NCI-H345 (cell line): ENCODE measurements around the gene GRSF1.
"Not testable (repeated sequence)": the region's sequence is repeated elsewhere in the genome, so short reads cannot be mapped to it uniquely, and the experiment has no call there.

ENCODE experiments used
- DNase-seq: peaks from one replicate; lab custom pipeline; 2025; lab: John Stamatoyannopoulos, UW

Gene GRSF1

DNA sequence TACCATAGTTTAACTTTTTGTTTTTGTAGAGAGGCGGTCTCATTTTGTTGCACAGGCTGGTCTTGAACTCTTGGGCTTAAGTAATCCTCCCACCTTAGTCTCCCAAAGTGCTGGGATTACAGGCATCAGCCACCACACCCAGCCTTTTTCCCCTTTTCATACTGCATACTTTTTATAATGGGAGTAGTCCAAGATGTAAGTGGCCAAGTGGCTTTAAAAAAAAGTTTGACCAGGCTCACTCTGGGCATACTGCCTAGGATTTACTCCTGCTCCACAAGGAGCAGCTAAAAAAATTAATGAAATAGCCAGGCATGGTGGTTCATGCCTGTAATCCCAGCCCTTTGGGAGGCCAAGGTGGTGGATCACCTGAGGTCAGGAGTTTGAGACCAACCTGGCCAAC is 6.0 kb downstream of the GRSF1 start:
- no peak for DNase-seq

DNA sequence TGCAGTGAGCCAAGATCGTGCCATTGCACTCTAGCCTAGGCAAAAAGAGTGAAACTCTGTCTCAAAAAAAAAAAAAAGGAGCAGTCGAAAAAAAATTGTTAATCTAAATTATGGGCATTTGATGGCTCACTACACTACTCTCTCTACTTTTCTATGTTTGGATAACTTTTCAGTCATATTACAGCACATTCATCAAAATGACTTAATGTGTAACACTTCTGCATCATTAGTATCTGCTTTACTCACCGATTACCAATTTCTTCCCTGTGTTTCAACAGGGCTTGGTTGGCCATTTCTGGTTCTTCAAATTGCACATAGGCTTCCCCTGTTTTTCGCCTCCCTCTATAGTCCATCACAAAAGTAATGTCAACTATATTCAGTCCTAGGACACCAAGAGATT is 8.4 kb downstream of the GRSF1 start:
- no peak for DNase-seq

DNA sequence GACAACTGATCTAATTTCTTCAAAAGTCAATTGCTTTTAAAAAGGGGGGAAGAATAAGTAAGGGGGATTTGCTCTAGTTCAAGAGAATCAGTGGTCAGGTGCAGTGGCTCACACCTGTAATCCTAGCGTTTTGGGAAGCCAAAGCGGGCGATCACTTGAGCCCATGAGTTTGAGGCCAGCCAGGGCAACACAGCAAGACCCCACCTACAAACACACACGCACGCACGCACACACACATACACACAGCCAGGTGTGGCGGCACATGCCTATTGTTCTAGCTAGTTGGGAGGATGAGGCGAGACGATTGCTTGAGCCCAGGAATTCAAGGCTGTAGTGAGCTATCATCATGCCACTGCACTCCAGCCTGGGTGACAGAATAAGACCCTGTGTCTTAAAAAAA is 9.6 kb downstream of the GRSF1 start:
- no peak for DNase-seq

DNA sequence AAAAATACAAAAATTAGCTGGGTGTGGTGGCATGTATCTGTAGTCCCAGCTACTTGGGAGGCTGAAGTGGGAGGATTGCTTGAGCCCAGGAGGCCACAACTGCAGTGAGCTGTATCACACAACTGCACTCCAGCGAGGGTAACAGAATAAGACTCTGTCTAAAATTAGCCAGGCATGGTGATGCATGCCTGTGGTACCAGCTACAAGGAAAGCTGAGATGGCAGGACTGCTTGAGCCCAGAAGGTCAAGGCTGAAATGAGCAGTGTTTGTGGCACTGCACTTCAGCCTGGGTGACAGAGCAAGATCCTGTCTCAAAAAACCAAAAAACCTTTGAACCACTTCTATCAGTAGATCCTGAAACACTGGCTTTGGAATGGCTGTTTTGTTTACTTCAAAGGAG is 10.2 kb downstream of the GRSF1 start:
- no peak for DNase-seq

DNA sequence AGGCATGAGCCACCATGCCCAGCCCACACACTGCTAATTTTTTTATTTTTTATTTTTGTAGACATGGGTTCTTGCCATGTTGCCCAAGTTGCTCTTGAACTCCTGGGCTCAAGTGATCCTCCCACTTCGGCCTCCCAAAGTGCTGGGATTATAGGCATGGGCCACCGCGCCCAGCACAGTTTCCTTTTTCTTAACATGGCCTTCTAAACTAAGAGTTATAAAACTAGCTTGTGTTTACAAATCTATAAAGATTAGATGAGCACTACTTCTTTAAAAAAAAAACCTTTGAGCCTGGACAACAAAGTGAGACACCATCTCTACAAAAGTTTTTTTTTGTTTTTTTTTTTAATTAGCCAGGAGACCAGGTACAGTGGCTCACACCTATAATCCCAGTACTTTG is 10.7 kb downstream of the GRSF1 start:
- no peak for DNase-seq

DNA sequence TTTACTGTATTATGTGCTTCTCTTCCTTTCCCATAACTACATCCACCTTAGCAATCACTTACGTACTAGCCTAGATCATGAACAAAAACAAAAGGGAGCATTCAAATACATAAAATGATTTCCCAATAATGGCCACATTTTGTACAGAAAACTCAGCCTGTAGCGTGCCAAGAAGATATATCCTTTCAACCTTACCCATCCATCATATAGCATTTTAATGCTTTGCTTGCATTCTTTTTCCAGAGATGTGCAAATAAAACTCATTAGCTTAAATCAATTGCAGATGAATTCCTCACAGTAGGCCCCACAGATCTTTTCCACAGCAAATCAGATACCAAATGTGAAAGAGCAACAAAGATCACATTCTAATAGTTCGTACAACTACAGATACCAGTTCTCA is 20.8 kb downstream of the GRSF1 start:
- DNase-seq, result no peak

DNA sequence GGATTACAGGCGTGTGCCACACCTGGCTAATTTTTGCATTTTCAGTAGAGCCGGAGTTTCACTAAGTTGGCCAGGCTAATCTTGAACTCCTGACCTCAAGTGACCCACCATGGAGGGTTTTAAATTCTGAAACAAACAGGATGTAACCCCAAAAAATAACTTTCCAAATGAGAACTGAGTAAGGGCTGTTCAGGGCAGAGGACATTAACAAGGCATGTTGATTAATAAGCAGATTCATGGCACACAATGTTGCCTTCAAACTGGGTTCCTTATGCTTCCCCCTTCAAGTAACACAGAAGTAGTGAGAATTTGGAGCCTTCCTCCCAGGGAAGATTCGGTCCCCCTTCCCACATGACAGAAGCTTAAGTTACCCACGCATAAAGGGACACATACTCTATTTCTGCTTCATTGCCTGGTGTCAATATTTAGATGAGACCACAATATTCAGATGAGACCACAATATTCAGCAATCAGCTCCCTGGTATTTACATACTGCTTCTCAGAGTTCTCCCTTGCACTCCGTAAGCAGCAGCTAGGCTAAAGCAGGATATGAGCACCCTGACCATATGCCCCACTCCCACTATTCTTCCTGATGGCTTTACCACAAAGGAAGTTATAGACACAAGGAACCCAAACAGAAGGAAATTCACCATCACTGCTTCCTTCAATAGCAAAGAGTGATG is 21.4 kb downstream of the GRSF1 start:
- DNase-seq, result no peak

DNA sequence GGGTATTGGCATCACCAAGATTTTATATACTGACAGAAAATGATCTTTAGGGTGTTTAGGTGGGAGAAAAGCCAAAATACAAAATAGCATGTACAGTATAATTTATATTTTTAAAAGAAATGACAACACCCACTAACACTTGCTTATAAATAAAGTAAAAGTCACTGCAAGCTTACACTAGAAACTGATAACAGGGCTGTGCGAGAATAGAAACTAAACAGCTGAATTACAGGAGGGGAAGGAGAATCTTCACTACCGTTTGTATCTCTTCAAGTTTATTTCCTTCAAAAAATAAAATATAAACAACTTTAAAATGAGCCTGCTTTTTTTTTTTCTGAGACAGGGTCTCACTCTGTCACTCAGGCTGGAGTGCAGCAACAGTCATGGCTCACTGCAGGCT is 22.8 kb downstream of the GRSF1 start:
- no peak for DNase-seq

DNA sequence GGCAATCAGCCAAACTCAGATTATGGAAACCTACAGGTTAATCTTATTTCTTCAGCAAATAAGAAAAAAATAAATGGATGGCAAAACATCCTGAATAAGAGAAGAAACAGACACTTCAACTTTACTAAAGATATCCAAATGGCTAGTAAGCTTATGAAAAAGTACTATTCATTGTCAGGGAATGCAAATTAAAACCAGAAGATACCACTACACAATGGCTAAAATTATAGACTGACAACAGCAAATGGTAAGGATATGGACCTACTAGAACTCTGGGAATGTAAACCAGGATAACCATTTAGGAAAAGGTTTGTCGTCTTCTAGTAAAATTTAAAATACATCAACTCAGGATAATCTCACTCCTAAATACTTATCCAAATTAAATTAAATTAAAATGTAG is 24.3 kb downstream of the GRSF1 start:
- no peak for DNase-seq

DNA sequence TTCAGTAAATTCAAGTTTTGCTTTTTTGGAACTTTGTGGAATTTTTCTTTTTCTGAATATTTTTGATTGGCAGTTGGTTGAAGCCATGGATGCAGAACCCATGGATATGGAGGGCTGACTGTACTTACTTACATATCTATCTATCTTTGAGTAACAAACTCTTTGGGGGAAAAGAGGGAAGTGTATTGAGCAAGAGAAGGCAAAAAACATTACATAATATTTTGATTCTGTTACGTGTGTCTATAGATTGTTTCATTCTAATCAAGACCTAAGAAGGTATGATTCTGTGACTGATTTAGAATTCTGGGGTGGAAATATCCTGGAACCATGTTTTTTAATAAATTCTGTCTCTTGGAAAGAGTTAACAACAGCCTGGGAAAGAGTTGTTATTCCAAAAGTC is 31.5 kb downstream of the GRSF1 start:
- DNase-seq, result no peak

DNA sequence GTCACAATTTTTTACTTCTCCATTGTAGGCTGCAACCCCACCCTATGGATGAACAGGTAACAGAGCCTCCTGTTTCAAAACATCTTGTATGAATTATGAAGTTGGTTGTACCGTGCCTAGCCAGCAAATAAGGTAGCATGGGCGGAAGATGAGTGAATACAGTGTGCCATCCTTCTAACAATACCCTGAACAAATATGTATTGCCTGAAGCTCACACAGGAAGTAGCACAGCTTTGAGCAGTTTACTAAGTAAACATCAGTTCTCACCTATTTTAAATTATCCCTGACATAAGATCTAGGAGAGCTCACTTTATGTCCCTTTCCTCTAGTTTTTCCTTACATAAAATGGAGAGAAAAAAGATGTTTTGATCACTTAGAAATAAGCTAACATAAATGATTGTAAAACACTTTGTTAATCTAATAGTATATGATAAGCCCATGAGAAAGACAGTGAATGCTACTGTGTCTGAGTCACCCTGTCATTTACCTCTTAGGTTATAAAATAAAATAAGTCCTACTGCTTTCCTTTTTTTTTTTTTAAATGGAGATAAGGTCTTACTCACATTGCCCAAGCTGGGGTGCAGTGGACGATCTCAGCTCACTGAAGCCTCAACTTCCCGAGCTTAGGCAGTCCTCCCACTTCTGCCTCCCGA is 36.6 kb downstream of the GRSF1 start:
- no peak for DNase-seq

DNA sequence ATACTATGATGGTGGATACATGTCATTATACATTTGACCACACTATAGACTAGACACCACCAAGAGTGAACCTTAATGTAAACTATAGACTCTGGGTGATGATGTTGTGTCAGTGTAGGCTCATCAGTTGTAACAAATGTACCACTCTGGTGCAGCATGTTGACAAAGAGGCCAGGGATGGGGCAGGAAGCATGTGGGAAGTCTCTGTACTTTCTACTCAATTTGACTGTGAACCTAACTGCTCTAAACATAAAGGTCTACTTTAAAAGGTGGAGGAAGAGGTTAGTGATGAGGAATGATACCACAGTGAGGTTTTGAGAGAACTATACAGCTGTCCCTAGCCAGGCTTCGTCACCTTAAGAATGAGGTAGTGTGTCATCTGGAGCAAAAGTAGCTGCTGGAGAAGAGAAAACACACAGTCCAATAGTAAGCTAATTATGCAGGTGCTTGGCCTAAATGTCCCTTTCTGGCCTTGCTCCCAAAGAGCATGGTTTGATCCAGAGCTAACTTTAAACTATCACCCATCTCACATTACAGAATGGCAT is 38.4 kb downstream of the GRSF1 start:
- no peak for DNase-seq

DNA sequence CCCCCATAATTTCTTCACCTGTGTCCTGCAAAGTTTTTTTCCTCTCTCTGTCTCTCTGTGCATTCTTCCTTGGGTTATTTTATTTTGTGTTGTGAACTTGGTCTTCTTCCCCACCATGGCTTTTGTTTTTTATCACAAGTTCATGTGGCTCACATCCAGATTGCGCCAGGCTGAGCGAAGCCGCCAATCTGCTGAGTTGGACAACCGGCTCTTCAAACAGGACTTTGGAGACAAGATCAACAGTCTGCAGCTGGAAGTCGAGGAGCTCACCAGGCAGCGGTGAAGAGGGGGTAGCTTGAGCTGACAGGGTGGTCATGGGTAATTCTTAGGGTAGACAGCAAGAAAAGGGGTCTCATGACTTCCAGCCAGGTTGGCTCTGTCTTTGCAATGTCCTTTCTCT is 46.1 kb downstream of the GRSF1 start:
- DNase-seq, result no peak

DNA sequence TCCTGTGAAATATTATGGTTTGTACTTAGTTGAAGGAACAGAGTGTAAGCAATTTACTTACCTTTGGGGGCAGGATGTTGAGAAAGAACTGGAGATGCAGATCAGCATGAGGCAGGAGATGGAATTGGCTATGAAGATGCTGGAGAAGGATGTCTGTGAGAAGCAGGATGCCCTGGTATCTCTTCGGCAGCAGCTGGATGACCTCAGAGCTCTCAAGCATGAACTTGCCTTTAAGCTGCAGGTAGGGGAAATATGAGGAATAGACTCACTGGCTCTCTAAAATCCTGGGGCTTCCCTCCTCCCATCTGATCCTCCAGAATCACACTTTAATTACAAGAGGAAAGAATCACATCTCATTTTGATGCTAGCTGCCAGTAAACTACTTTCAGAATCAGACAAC is 51.0 kb downstream of the GRSF1 start:
- no peak for DNase-seq

DNA sequence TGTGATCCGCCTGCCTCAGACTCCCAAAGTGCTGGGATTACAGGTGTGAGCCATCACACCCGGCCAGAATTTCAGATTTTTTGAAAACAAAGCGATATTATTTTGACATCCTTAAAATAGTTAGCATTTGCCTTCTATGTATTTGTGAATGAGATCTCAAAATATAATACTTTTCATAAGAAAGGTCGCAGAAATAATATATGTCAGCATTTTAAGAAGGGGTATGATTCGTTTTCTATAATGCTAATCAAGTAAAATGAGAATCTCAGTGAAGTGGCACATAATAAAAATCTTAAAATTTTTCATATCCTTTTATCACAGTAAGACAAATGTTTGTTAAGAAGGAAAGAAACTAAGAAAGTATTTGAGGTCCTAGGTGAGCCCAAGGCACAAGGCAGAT is 52.2 kb downstream of the GRSF1 start:
- no peak for DNase-seq

DNA sequence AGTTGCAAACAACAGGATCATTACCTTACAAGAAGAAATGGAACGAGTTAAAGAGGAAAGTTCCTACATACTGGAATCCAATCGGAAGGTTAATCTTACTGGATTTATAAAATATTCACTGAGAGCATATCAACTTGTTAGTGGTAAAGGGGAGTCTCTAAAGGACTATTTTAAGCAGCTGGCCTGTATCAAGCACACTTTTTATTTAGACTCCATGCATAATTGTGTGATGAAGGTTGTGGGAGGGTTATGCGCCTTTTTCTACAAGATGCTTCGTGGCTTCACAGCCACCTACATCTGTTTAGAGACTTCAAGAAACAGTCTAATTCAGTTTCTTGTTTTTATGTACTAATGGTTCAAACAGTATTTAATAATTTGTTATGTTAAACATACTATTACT is 56.6 kb downstream of the GRSF1 start:
- DNase-seq, result no peak

DNA sequence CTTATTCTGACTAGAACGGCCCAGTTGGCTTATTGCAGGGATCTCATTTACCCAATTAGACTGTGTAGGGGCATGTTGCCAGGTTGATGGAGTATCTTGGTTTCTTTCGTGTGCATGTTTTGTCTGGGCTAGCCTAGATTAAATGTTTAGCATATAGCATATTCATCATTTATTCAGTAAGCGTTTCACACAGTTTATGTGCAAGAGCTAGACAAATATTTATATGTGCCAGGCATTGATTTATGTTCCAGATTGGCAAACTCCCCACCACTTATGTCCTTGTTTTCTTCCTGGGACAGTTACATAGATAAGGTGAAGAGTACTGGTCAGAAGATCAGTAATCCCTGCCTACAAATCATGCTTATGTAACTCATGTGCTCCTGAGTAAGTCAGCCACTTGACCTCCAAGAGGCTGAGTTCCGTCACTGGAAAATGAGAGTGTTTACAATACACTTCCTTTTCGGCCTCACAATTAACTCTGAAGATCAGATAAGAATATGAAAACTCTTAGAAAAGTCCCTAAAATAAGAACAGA is 60.7 kb downstream of the GRSF1 start:
- DNase-seq, result no peak

DNA sequence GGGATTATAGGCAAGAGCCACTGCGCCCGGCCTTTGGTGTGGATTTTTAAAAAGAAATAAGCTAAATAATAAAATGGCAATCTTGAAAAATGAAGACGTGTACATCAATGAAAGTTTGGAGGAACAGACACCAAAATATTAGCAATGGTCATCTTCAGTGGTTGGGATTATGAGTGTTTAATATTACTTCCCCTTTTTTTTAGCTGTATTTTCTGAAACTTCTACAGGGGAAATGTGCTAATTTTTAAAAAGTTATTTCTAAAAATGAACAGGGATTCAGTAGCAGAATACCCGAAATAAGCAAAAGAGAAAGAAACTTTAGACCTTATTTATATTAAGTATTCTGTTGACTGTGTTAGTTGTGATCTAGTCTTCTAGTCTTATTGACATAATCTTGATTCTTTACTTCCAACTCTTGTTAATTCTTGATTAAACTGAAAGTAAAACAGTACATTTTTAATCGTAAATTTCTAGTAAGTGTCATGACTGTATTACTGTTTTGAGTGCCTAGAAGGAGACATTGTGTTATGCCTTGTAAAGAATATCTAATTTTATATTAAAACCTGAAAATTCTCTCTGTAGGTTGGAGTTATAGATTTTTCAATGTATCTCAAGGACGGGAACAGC is 66.6 kb downstream of the GRSF1 start:
- DNase-seq, result no peak

DNA sequence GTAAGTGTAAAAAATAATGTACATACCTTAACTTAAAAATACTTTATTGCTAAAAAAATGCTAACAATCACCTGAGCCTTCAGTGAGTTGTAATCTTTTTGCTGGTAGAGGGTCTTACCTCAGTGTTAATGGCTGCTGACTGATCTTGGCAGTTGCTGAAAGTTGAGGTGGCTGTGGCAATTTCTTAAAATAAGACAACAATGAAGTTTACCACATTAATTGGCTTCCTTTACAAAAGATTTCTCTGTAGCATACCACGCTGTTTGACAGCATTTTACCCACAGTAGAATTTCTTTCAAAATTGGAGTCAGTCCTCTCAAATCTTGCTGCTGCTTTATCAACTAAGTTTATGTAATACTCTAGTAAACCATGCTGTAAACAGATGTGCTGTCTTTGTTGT is 70.3 kb downstream of the GRSF1 start:
- DNase-seq, result not testable (repeated sequence)

DNA sequence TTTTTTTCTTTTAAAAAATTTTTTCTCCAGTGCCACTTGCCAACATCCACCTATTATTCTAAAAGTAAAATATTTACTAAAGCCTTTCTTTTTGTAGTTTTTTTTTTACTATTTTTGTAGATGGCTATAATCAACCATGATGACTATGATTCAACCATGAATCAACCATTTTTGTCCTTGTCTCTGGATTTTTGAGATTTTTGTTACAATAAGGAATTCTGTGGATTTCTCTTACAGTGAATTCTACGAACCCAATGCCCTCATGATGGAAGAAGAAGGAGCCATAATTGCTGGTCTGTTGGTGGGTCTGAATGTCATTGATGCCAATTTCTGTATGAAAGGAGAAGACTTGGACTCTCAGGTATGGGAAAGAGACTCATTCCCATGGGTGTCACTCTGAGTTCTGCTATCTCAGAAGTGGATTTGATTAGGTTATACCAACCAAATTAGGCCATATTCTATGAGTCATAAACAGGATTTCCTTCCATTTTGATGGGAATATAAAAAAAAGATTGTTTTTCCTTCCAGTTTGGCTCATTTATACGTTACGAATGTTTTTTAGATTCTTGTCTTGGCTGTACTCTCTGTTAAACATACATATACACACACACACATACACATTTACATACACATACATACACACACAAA is 71.3 kb downstream of the GRSF1 start:
- no peak for DNase-seq
